NB4 (cell line): ENCODE results near the gene ATP11A.
"Not testable (repeated sequence)": the region's sequence is repeated elsewhere in the genome, so short reads cannot be mapped to it uniquely, and the experiment has no call there.

Experiments used
- DNase-seq: peaks from one replicate; pipeline ENCODE4 v3.0.0; 2010; ENCODE audit warnings: low read depth
- H3K4me3 ChIP-seq: one replicate; pipeline ENCODE4 v1.5.1; 2011; ENCODE audit warnings: mild to moderate bottlenecking, low read depth, low read length, moderate library complexity
- CTCF ChIP-seq: IDR thresholded peaks from one replicate; pipeline ENCODE4 v1.5.1; 2012; ENCODE audit warnings: low read depth, low read length
- MAX ChIP-seq: IDR thresholded peaks from 2 replicates; pipeline ENCODE4 v1.6.1; 2011; ENCODE audit warnings: low read depth, low read length
- MYC ChIP-seq: IDR thresholded peaks from 2 replicates; pipeline ENCODE4 v1.6.1; 2011; ENCODE audit warnings: low read depth, low read length
- POLR2A ChIP-seq: IDR thresholded peaks from 2 replicates; pipeline ENCODE4 v1.6.1; 2011; ENCODE audit warnings: mild to moderate bottlenecking; ENCODE audit not compliant: insufficient read length; ENCODE audit errors: extremely low read depth

Gene ATP11A

GRCh38 chr13:112783135-112783977 lies 93.5 kb downstream of the ATP11A start:
- H3K4me3 ChIP-seq, result no peak overlapping the region
- no peak for DNase-seq
- TF ChIP-seq MYC (no peak), POLR2A (no peak), MAX (no peak), CTCF (no peak)

- H3K4me3 ChIP-seq, result no peak overlapping the region
- no peak for DNase-seq
- no peak for TF ChIP-seq MYC
- TF ChIP-seq CTCF, result no peak
- TF ChIP-seq MAX, result no peak
- no peak for TF ChIP-seq POLR2A
Measured at GRCh38 chr13:112783978-112784371, 94.1 kb downstream of the ATP11A start.

GRCh38 chr13:112784811-112785482 lies 95.1 kb downstream of the ATP11A start:
- H3K4me3 ChIP-seq, result no peak overlapping the region
- DNase-seq, result no peak
- TF ChIP-seq POLR2A (no peak), CTCF (no peak), MAX (no peak), MYC (no peak)

GRCh38 chr13:112785483-112785856 lies 95.6 kb downstream of the ATP11A start:
- DNase-seq, result no peak
- TF ChIP-seq POLR2A, result no peak
- no peak overlapping the region for H3K4me3 ChIP-seq

GRCh38 chr13:112786810-112787209 lies 97.0 kb downstream of the ATP11A start:
- not testable (repeated sequence) for H3K4me3 ChIP-seq, DNase-seq

- no peak for DNase-seq
- no peak for TF ChIP-seq CTCF
- no peak for TF ChIP-seq MYC
- no peak for TF ChIP-seq POLR2A
- TF ChIP-seq MAX, result no peak
- H3K4me3 ChIP-seq, result no peak overlapping the region
Measured at GRCh38 chr13:112790735-112791641, 101.2 kb downstream of the ATP11A start.
